ENCODE results near the gene LRIT1. TPM values are rescaled to one million over a fixed set of nuclear protein-coding genes. Genes with fewer than 3 reads are reported as not detected.

LRIT1 gene
- total and polyA plus RNA-seq, 2 of the 8 experiments (the other 6 are each of a cell fraction or from before 2014, with no cell fraction given): 0.03 TPM; not detected in 1

GRCh38 chr10:84226616-84227015 lies 14.7 kb downstream of the LRIT1 start:
- Histone ChIP-seq H4K20me1 (replicated peaks in 1 of 2; ENCODE audit: control insufficient read depth in 1 of 2, insufficient read depth in 2 of 2, low read length in 2 of 2) (peaks cover 0 to 4% of the 10 kb centered on the region in 2 experiments), H2BK20ac (ENCODE audit: low read length) (no peak overlapping the region), H4K91ac (replicated peaks; ENCODE audit: insufficient read length, low read length) (no peak overlapping the region), H3K4me3 (ENCODE audit: extremely low read depth in 1 of 4, insufficient read depth in 2 of 4, low read depth in 3 of 4, low read length in 4 of 4) (no peak overlapping the region), H4K5ac (ENCODE audit: insufficient read length, low read depth, low read length) (no peak overlapping the region), H3K23ac (ENCODE audit: insufficient read length) (no peak overlapping the region), H3K18ac (ENCODE audit: extremely low read depth, low read length) (no peak overlapping the region), H3K79me1 (ENCODE audit: low read depth, low read length) (no peaks in the 10 kb centered on the region), H2AK5ac (ENCODE audit: low read depth, low read length) (no peak overlapping the region), H3K14ac (ENCODE audit: insufficient read length) (no peak overlapping the region), H3K4me2 (ENCODE audit: insufficient read depth in 1 of 2, low read depth in 2 of 2, low read length in 2 of 2) (no peak overlapping the region), H4K8ac (ENCODE audit: extremely low read depth, insufficient read depth, low read length) (no peak overlapping the region), H3K36me3 (ENCODE audit: control insufficient read depth in 2 of 4, insufficient read depth in 4 of 4, low read length in 3 of 4) (no peaks in the 10 kb centered on the region), H3K4me1 (replicated peaks in 1 of 4; ENCODE audit: control insufficient read depth in 3 of 4, insufficient read depth in 4 of 4, low read length in 3 of 4) (no peaks in the 10 kb centered on the region), H2BK12ac (ENCODE audit: low read depth, low read length) (no peak overlapping the region), H3K56ac (replicated peaks; ENCODE audit: insufficient read length, low read depth, low read length) (no peak overlapping the region), H3K27ac (ENCODE audit: low read depth, low read length) (no peak overlapping the region), H3K4ac (replicated peaks; ENCODE audit: insufficient read length, low read depth, low read length) (no peak overlapping the region), H2BK5ac (ENCODE audit: low read depth, low read length) (no peak overlapping the region), H3K79me2 (ENCODE audit: control insufficient read depth in 1 of 2, insufficient read depth in 2 of 2, low read length in 2 of 2) (no peaks in the 10 kb centered on the region), H2AFZ (ENCODE audit: low read length) (no peak overlapping the region), H2BK120ac (replicated peaks; ENCODE audit: low read depth, low read length) (no peak overlapping the region), H3K9me3 (ENCODE audit: insufficient read depth in 2 of 2, low read depth in 1 of 2, low read length in 1 of 2) (no peaks in the 10 kb centered on the region), H2BK15ac (ENCODE audit: low read length) (no peak overlapping the region), H3K23me2 (ENCODE audit: low read depth, low read length) (no peaks in the 10 kb centered on the region), H3K9ac (replicated peaks in 1 of 4; ENCODE audit: extremely low read depth in 1 of 4, low read depth in 3 of 4, low read length in 3 of 4) (no peak overlapping the region), H3K27me3 (replicated peaks in 1 of 4; ENCODE audit: control insufficient read depth in 3 of 4, extremely low read depth in 1 of 4, insufficient read depth in 3 of 4, low read length in 3 of 4) (0 out of 7 replicates have a peak, but pooled peaks cover 0 to 2% (median 0%) of the 10 kb centered on the region in 4 experiments)
- POLR2A ChIA-PET (ENCODE audit: partially characterized antibody): no interaction called here
- DNase-seq (ENCODE audit: low read depth in 1 of 2, low spot score in 2 of 2): no peak
- FAIRE-seq: no peak
- CTCF ChIA-PET (ENCODE audit: partially characterized antibody): interaction anchor here (1.0 to 6.0 kb wide), 5 partner anchors 10 to 311 kb away, joined by 3 to 59 read pairs (median 4); no protein-coding TSS in a partner anchor
- no peak for TF ChIP-seq SIRT6 (IDR thresholded peaks at IDR 0.05; ENCODE audit: low read length)
- no peak for TF ChIP-seq EP300 (IDR thresholded peaks at IDR 0.05; ENCODE audit: borderline replicate concordance in 1 of 2, low read depth in 2 of 2, low read length in 2 of 2)
- TF ChIP-seq TEAD4 (IDR thresholded peaks at IDR 0.05; ENCODE audit: low read depth, low read length): no peak
- TF ChIP-seq TBP (IDR thresholded peaks at IDR 0.05; ENCODE audit: low read depth, low read length): no peak
- TF ChIP-seq MAX (IDR thresholded peaks at IDR 0.05): no peak
- TF ChIP-seq SAP30 (IDR thresholded peaks at IDR 0.05; ENCODE audit: insufficient read depth, insufficient replicate concordance, low read length): no peak
- no peak for TF ChIP-seq BCL11A (IDR thresholded peaks at IDR 0.05; ENCODE audit: low read depth in 2 of 2, low read length in 2 of 2)
- WGBS, 2 experiments (ENCODE audit: extremely low coverage in 1 of 2, insufficient coverage in 1 of 2, insufficient read length in 1 of 2, insufficient replicate concordance in 2 of 2, low coverage in 1 of 2, low lambda C conversion rate in 2 of 2, missing lambda C conversion rate in 1 of 2): 79% methylated on average over 3 of the region's 3 CpGs; no CpG with 5 or more reads in 1 of the 2 experiments
